NCI-H128 (cell line): ENCODE results near the gene B4GALT1.

Source experiments
- DNase-seq: peaks from one replicate; lab custom pipeline; 2025; ENCODE audit not compliant: unreplicated experiment; lab: John Stamatoyannopoulos, UW

The B4GALT1 gene

GRCh38 chr9:33125461-33125860 is 41.7 kb downstream of the B4GALT1 start:
- DNase-seq, result no peak

- DNase-seq, result no peak
Observed at GRCh38 chr9:33124751-33125381, 42.3 kb downstream of the B4GALT1 start.

- no peak for DNase-seq
Observed at GRCh38 chr9:33124046-33124445, 43.1 kb downstream of the B4GALT1 start.

- DNase-seq, result no peak
Observed at GRCh38 chr9:33123407-33124031, 43.6 kb downstream of the B4GALT1 start.

- DNase-seq, result no peak
Observed at GRCh38 chr9:33120620-33121019, 46.5 kb downstream of the B4GALT1 start.

- DNase-seq, result no peak
Observed at GRCh38 chr9:33117796-33118195, 49.3 kb downstream of the B4GALT1 start.

- DNase-seq, result no peak
Observed at GRCh38 chr9:33117306-33117705, 49.8 kb downstream of the B4GALT1 start.

- no peak for DNase-seq
Observed at GRCh38 chr9:33116860-33117259, 50.3 kb downstream of the B4GALT1 start.

- no peak for DNase-seq
Observed at GRCh38 chr9:33114746-33115145, 52.4 kb downstream of the B4GALT1 start.

- DNase-seq, result no peak
Observed at GRCh38 chr9:33113799-33114547, 53.2 kb downstream of the B4GALT1 start.

GRCh38 chr9:33112094-33112493 is 55.0 kb downstream of the B4GALT1 start:
- no peak for DNase-seq

- no peak for DNase-seq
Observed at GRCh38 chr9:33111631-33112030, 55.5 kb downstream of the B4GALT1 start.

GRCh38 chr9:33110686-33111085 is 56.5 kb downstream of the B4GALT1 start:
- no peak for DNase-seq

GRCh38 chr9:33109850-33110595 is 57.1 kb downstream of the B4GALT1 start:
- DNase-seq, result no peak

GRCh38 chr9:33109097-33109496 is 58.0 kb downstream of the B4GALT1 start:
- no peak for DNase-seq

GRCh38 chr9:33108472-33108871 is 58.7 kb downstream of the B4GALT1 start:
- no peak for DNase-seq

GRCh38 chr9:33107762-33108161 is 59.4 kb downstream of the B4GALT1 start:
- no peak for DNase-seq

- no peak for DNase-seq
Observed at GRCh38 chr9:33106827-33107621, 60.1 kb downstream of the B4GALT1 start.

- DNase-seq, result no peak
Observed at GRCh38 chr9:33106372-33106771, 60.8 kb downstream of the B4GALT1 start.

- no peak for DNase-seq
Observed at GRCh38 chr9:33105959-33106358, 61.2 kb downstream of the B4GALT1 start.

- no peak for DNase-seq
Observed at GRCh38 chr9:33105504-33105903, 61.6 kb downstream of the B4GALT1 start.
